Renal cortex interstitium (tissue), 11 donors: ENCODE measurements around the gene FSTL1. TPM values are rescaled to one million over a fixed set of nuclear protein-coding genes. Genes with fewer than 3 reads are reported as not detected.
A peak's percentile ranks its signal among the peaks of the same experiment; 100 is the strongest.

ENCODE experiments used
- DNase-seq, 11 donors: peaks; one replicate each; pipeline ENCODE4 v3.0.0-alpha.2; 2013; ENCODE audit warnings: low read depth in 9 of 11, low spot score in 4 of 11; ENCODE audit errors: extremely low read depth in 1 of 11
- polyA plus RNA-seq, 3 donors: library from polyadenylated mRNA; unstranded; fragments of 120-200 nt; gene quantifications; one replicate each; pipeline ENCODE4 v1.2.1, GENCODE V29; 2013; ENCODE audit not compliant: insufficient read length in 3 of 3

Gene FSTL1
- polyA plus RNA-seq, 3 donors = 491 to 605 (median 545) TPM

GRCh38 chr3:120473389-120473788 is 22.6 kb upstream of the FSTL1 start:
- DNase-seq = no peak

- DNase-seq = no peak
Observed at GRCh38 chr3:120472121-120472844, 21.5 kb upstream of the FSTL1 start.

DNA sequence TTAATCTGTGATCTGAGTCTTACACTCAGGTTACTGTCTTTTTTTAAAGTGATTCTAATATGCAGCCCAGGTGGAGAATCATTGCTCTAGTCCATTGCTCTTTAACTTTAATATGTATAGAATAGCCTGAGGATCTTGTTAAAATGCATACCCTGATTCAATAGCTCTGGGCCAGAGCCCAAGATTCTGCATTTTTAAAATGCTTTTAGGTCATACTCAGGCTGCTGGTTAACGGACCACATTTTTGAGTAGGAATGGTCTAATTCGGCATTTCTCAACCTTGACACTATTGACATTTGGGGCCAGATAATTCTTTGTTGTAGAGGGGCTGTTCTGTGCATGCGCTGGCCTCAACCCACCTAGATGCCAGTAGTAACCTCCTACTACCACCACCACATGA is 20.9 kb upstream of the FSTL1 start:
- no peak for DNase-seq

GRCh38 chr3:120470870-120471269 is 20.1 kb upstream of the FSTL1 start:
- no peak for DNase-seq

GRCh38 chr3:120469882-120470301 is 19.1 kb upstream of the FSTL1 start:
- DNase-seq = no peak

DNA sequence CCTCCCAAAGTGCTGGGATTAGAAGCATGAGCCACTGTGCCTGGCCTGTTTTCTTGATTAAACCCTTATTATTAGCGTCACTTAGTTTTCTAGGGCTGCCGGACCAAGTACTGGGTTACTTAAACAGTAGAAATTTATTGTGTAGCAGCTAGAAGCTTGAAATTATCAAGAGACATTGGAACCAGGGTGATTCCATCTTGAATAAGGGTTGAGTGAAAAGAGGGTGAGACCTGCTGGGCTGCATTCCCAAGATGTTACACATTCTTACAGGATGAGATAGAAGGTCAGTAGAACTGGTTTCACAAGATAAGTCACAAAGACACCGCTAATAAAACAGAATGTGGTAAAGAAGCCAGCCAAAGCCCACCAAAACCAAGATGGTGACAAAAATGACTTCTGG is 18.6 kb upstream of the FSTL1 start:
- DNase-seq = no peak

- DNase-seq = no peak
Observed at GRCh38 chr3:120468635-120469295, 18.0 kb upstream of the FSTL1 start.

- DNase-seq = no peak
Observed at GRCh38 chr3:120462409-120462959, 11.7 kb upstream of the FSTL1 start.

DNA sequence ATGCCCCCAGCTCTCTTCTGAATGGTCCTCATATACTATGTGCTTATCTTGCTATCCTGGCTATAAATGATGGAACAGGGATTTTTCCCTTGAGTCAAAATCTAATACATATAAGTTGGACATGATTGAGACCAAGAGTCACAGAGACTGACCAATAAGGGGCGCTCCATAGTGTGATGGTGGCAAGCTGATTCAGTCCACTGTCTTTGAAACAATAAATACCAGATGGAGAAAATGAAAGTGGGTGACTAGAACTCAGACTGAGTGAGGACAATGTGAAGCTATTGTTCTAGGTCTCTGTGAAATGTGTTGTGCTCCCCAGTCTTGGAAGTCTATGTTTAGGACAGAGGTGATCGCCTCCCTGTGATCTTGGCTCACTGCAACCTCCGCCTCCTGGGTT is 10.6 kb upstream of the FSTL1 start:
- DNase-seq = no peak

GRCh38 chr3:120460862-120461261 is 10.1 kb upstream of the FSTL1 start:
- DNase-seq = no peak

GRCh38 chr3:120460181-120460790 is 9.5 kb upstream of the FSTL1 start:
- no peak for DNase-seq

- DNase-seq = no peak
Observed at GRCh38 chr3:120459196-120459595, 8.4 kb upstream of the FSTL1 start.

DNA sequence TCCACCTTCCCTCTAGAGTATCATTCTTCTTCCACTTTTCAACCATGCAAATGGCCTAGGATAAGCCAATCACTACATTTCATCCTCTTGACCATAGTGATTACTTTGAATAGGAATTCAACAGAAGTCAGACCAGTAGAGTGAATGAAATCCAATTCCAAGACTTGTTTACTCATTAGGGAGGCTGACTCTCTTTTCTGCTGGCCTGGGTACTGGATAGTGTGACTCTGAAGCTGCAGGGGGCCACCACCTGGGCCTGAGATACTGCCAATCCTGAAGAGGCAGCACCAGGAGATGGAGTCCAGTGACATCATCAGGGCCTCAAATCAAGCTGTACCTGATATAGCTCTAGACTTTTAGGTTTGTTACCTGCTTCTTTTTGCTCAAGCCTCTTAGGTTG is 7.0 kb upstream of the FSTL1 start:
- no peak for DNase-seq

DNA sequence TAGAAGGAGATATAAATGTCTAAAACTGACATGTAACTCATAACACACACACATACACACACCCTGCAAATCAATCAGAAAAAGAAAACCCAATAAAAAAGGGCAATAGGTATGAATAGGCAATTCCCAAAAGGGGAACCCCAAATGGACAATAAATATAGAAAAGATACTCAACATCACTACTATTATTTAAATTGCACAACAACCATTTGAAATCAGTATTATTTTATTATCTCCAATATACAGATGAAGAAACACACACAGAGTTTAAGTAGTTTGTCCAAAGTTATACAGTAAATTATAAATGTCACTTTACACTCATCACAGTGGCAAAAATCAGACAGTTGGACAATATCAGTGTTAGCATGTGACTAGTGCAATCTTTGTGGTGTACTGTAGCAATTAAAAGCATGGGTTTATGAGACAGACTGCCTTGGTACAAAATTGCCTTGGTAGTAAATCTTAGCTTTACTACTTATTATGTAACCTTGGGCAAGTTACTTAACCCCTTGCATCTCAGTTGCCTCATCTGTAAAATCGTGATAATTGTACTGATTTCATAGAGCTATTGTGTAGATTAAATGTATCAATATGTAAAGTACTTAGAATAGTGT is 3.4 kb upstream of the FSTL1 start:
- DNase-seq = no peak

GRCh38 chr3:120452816-120453215 is 2.0 kb upstream of the FSTL1 start:
- no peak for DNase-seq

GRCh38 chr3:120451806-120452205 is 1.0 kb upstream of the FSTL1 start:
- no peak for DNase-seq

GRCh38 chr3:120451272-120451761 is 525 bp upstream of the FSTL1 start:
- DNase-seq = peak in 5 of 11 donors; percentile 45 to 69 (median 59)

DNA sequence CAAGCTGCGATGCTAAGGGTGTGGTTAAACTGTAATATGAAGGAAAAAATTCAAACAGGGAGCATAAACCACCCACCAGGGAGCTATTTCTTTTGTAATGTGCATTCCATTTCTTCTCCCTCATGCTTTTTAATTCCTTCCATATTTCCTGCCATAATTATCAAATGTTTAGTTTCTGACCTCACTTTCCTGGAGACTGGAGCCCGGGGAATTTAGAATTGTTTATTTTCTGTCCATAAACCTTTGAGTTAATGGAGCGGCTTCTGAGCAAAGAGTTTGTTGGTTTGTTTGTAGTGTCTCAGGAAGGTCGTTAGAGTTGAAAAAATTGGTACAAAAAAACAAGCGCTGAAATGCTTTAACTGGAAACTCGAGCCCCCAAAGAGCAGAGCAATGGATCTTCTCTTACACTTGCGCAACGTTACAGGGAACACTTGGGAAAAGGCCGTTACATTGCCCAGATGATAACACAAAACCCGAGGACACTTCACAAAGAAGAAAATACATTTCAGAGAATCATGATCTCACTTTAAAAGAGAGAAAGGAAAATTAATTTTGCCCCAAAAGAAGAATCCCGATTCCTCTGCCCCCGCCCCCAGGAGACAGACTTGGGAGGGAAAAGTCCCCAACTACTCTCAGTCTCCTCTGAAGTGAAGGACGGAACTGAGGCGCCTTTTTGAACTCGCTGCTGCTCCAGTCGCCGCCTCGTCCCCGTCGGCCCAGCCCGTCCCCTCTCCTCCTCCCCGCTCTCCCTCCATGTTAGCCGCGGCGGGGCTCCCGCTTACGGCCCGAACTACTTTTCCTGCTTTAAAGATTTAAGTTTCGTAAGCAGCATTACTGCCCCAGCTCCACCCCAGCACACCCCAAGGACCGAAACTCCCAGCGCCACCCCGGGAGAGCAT is 842 bp downstream of the FSTL1 start:
- no peak for DNase-seq

DNA sequence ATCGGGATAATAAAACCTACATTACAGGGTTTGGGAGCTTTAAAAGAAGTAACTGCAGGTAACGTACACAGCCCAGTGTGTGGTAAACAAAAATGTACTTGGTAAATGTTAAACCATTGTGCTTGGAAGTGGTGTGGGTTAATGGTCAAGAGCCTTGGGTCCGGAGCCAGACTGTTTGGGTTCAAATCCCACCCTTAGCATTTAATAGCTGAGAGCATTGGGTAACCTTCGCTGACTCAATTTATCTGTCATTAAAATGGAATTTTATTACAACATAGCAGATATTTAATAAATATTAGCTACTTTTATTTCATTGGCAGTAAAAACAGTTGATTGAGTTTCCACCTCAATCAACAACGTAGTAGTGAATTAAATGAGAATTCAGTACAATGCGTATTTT is 1.5 kb downstream of the FSTL1 start:
- no peak for DNase-seq
